Keratinocyte (primary cell): Measurements from ENCODE around the gene CCDC107. TPM values are rescaled to one million over a fixed set of nuclear protein-coding genes. Genes with fewer than 3 reads are reported as not detected.

Experiments used
- DNase-seq: peaks from one replicate; pipeline ENCODE4 v3.0.0-alpha.2; 2011; ENCODE audit warnings: low read depth, missing footprints, low spot score
- FAIRE-seq: peaks from 2 replicates; lab custom pipeline; 2011; peaks lifted over from hg19 to GRCh38; lab: Jason Lieb, UNC
- H2AFZ ChIP-seq: 2 replicates; pipeline ENCODE4 v1.6.0; 2012; ENCODE audit warnings: low read length, control low read depth, inconsistent platforms; ENCODE audit not compliant: control insufficient read depth
- H3K27ac ChIP-seq: 2 replicates; pipeline ENCODE4 v1.5.1; 2011; ENCODE audit warnings: low read length; ENCODE audit not compliant: control insufficient read depth, insufficient read depth
- H3K27me3 ChIP-seq: 3 replicates; pipeline ENCODE4 v1.6.0; 2011; ENCODE audit warnings: low read length; ENCODE audit not compliant: control insufficient read depth, insufficient read depth; ENCODE audit errors: extremely low read depth
- H3K36me3 ChIP-seq, 2 experiments: 2 replicates in 1 of 2; 3 replicates in 1 of 2; pipeline ENCODE4 v1.5.1; 2011; ENCODE audit warnings: low read length in 2 of 2, mild to moderate bottlenecking in 1 of 2; ENCODE audit not compliant: control insufficient read depth in 2 of 2, insufficient read depth in 2 of 2; ENCODE audit errors: extremely low read depth in 1 of 2
- H3K4me1 ChIP-seq: 3 replicates; pipeline ENCODE4 v1.5.1; 2011; ENCODE audit warnings: low read length; ENCODE audit not compliant: control insufficient read depth, insufficient read depth; ENCODE audit errors: extremely low read depth
- H3K4me2 ChIP-seq: 3 replicates; pipeline ENCODE4 v1.6.0; 2011; ENCODE audit warnings: low read depth, low read length; ENCODE audit not compliant: control insufficient read depth, insufficient read depth; ENCODE audit errors: extremely low read depth
- H3K4me3 ChIP-seq, 3 experiments: fragments of 200-600 bp in 1 of 3; sonication (generic) in 1 of 3; 2 replicates in 2 of 3; 3 replicates in 1 of 3; pipeline ENCODE4 v1.5.1; 2011 to 2016; ENCODE audit warnings: low read length in 3 of 3, mild to moderate bottlenecking in 3 of 3, control low read depth in 2 of 3, inconsistent platforms in 1 of 3, low read depth in 1 of 3, mixed read lengths in 1 of 3, mixed run types in 1 of 3, moderate library complexity in 1 of 3; ENCODE audit not compliant: control insufficient read depth in 2 of 3, insufficient read depth in 2 of 3; ENCODE audit errors: extremely low read depth in 1 of 3
- H3K79me2 ChIP-seq: 2 replicates; pipeline ENCODE4 v1.6.0; 2012; ENCODE audit warnings: low read length; ENCODE audit not compliant: control insufficient read depth, insufficient read depth
- H3K9ac ChIP-seq: 3 replicates; pipeline ENCODE4 v1.6.0; 2011; ENCODE audit warnings: low read length; ENCODE audit not compliant: control insufficient read depth, insufficient read depth; ENCODE audit errors: extremely low read depth
- H3K9me1 ChIP-seq: 3 replicates; pipeline ENCODE4 v1.6.0; 2011; ENCODE audit warnings: low read length; ENCODE audit not compliant: control insufficient read depth, insufficient read depth; ENCODE audit errors: extremely low read depth
- H3K9me3 ChIP-seq: 2 replicates; pipeline ENCODE4 v1.5.1; 2012; ENCODE audit warnings: low read depth, low read length; ENCODE audit not compliant: control insufficient read depth
- H4K20me1 ChIP-seq: 3 replicates; pipeline ENCODE4 v1.6.0; 2011; ENCODE audit warnings: low read length; ENCODE audit not compliant: control insufficient read depth, insufficient read depth; ENCODE audit errors: extremely low read depth
- CTCF ChIP-seq, 3 experiments: IDR thresholded peaks in 1 of 3; conservative IDR thresholded peaks in 1 of 3; optimal IDR thresholded peaks in 1 of 3; 2 replicates in 2 of 3; 3 replicates in 1 of 3; pipeline versions ENCODE3 to v1.5.1; 2011; ENCODE audit warnings: low read length in 3 of 3, mild to moderate bottlenecking in 3 of 3, moderate library complexity in 2 of 3, control low read depth in 1 of 3, inconsistent platforms in 1 of 3; ENCODE audit not compliant: insufficient read depth in 2 of 3; ENCODE audit errors: extremely low read depth in 1 of 3
- EZH2 ChIP-seq: IDR thresholded peaks from one replicate; pipeline ENCODE4 v1.6.1; 2012; ENCODE audit warnings: inconsistent platforms, mild to moderate bottlenecking, low read length, moderate library complexity
- dilution Hi-C: fragments of 300-500 bp; cut with MboI; formaldehyde crosslinking; loops from one replicate; pipeline ENCODE4 v1.7.0; 2020; ENCODE audit warnings: low sequenced_read_pairs; ENCODE audit not compliant: extremely low pct_ligation_motif_present
- polyA plus RNA-seq, 5 experiments: library from polyadenylated mRNA; depleted of rRNA in 3 of 5; stranded (reverse) in 3 of 5; stranded (forward) in 1 of 5; unstranded in 1 of 5; fragments of >200 nt; gene quantifications; 1 replicate in 1 of 5; 2 replicates in 3 of 5; 3 replicates in 1 of 5; pipeline versions ENCODE4 v1.2.1 to v1.2.3, GENCODE V29; 2011 to 2012; ENCODE audit warnings: missing spikeins in 2 of 5, low read depth in 1 of 5, low replicate concordance in 1 of 5

CCDC107 gene
- polyA plus RNA-seq, 1 donor (not counting 4 experiments of a cell fraction or from before 2014, with no cell fraction given), result 10.5 TPM

GRCh38 chr9:35652829-35653209 is 5.3 kb upstream of the CCDC107 start:
- dilution Hi-C loops, result no loop called here

GRCh38 chr9:35653611-35654010 is 4.5 kb upstream of the CCDC107 start:
- H3K36me3 ChIP-seq, result no peaks in the 10 kb centered on the region
- no peaks in the 10 kb centered on the region for H4K20me1 ChIP-seq
- no peak overlapping the region for H3K9ac ChIP-seq
- H3K27me3 ChIP-seq, result peaks cover 3% of the 10 kb centered on the region
- TF ChIP-seq CTCF (optimal IDR thresholded peaks at IDR 0.05 in 1 of 3, IDR thresholded peaks at IDR 0.05 in 1 of 3, conservative IDR thresholded peaks at IDR 0.05 in 1 of 3; ENCODE audit: extremely low read depth in 1 of 3, insufficient read depth in 2 of 3, low read length in 3 of 3) (no peak), EZH2 (no peak)
- peaks cover 10% of the 10 kb centered on the region for H3K4me1 ChIP-seq
- no peaks in the 10 kb centered on the region for H3K79me2 ChIP-seq
- no peak for DNase-seq
- no peak overlapping the region for H3K27ac ChIP-seq
- FAIRE-seq, result no peak
- no peaks in the 10 kb centered on the region for H3K9me1 ChIP-seq
- dilution Hi-C loops, result no loop called here
- no peak overlapping the region for H3K4me3 ChIP-seq
- H3K9me3 ChIP-seq, result no peaks in the 10 kb centered on the region
- no peak overlapping the region for H3K4me2 ChIP-seq
- H2AFZ ChIP-seq, result no peak overlapping the region

More at GRCh38 chr9:35652829-35653209, 5.3 kb upstream of the CCDC107 start:
- Histone ChIP-seq H2AFZ (no peak overlapping the region), H3K9ac (no peak overlapping the region), H3K9me1 (no peaks in the 10 kb centered on the region), H4K20me1 (no peaks in the 10 kb centered on the region), H3K27ac (no peak overlapping the region), H3K79me2 (no peaks in the 10 kb centered on the region), H3K27me3 (peaks cover 3% of the 10 kb centered on the region), H3K4me3 (no peak overlapping the region), H3K9me3 (no peaks in the 10 kb centered on the region), H3K4me1 (peaks cover 10% of the 10 kb centered on the region), H3K4me2 (no peak overlapping the region), H3K36me3 (no peaks in the 10 kb centered on the region)
- FAIRE-seq (no peak), DNase-seq (no peak)
- TF ChIP-seq EZH2 (no peak), CTCF (optimal IDR thresholded peaks at IDR 0.05 in 1 of 3, IDR thresholded peaks at IDR 0.05 in 1 of 3, conservative IDR thresholded peaks at IDR 0.05 in 1 of 3; ENCODE audit: extremely low read depth in 1 of 3, insufficient read depth in 2 of 3, low read length in 3 of 3) (no peak)
